Caco-2 (cell line): ENCODE data around the gene RCVRN. TPM values are rescaled to one million over a fixed set of nuclear protein-coding genes. Genes with fewer than 3 reads are reported as not detected.

Source experiments
- BruUV-seq: library from RNA; stranded (reverse); fragments of 400-500 nt; replicated peaks from 2 replicates; lab custom pipeline; 2021; lab: Mats Ljungman, UMichigan
- CTCF ChIA-PET: fragments of 300-600 bp; sonication (Branson Sonifier 250); formaldehyde crosslinking; loops from one replicate; lab custom pipeline; 2022; ENCODE audit warnings: antibody characterized with exemption; lab: Charles Lee
- POLR2A ChIA-PET: fragments of 300-600 bp; sonication (Branson Sonifier 250); formaldehyde crosslinking; loops from one replicate; lab custom pipeline; 2022; ENCODE audit warnings: antibody characterized with exemption; lab: Charles Lee
- DNase-seq, 2 experiments: peaks; one replicate each; pipeline versions ENCODE4 v3.0.0 to v3.0.0-alpha.2; 2020 to 2022
- H3K27me3 ChIP-seq: replicated peaks from 2 replicates; pipeline ENCODE4 v1.6.0; 2011; ENCODE audit warnings: low read length; ENCODE audit not compliant: control insufficient read depth, insufficient read depth
- H3K36me3 ChIP-seq: 2 replicates; pipeline ENCODE4 v1.5.1; 2011; ENCODE audit warnings: low read length; ENCODE audit not compliant: control insufficient read depth, insufficient read depth
- H3K4me1 ChIP-seq: fragments of 250-450 bp; sonication (Bioruptor Pico); 2 replicates; pipeline ENCODE4 v1.5.1; 2020; ENCODE audit warnings: mild to moderate bottlenecking
- H3K4me3 ChIP-seq: 2 replicates; pipeline ENCODE4 v1.5.1; 2011; ENCODE audit warnings: low read depth, mild to moderate bottlenecking, control low read depth, low read length
- H3K9me3 ChIP-seq: fragments of 250-450 bp; sonication (Bioruptor Pico); 2 replicates; pipeline ENCODE4 v1.5.1; 2020; ENCODE audit warnings: mild to moderate bottlenecking, moderate library complexity
- H3K27ac Mint-ChIP-seq: one replicate; pipeline ENCODE4 v1.8.0; 2022; ENCODE audit warnings: mixed read lengths; ENCODE audit not compliant: unreplicated experiment
- H3K27me3 Mint-ChIP-seq: one replicate; pipeline ENCODE4 v1.8.0; 2022; ENCODE audit warnings: mixed read lengths; ENCODE audit not compliant: insufficient read depth, unreplicated experiment
- H3K36me3 Mint-ChIP-seq: one replicate; pipeline ENCODE4 v1.8.0; 2022; ENCODE audit warnings: mild to moderate bottlenecking, mixed read lengths; ENCODE audit not compliant: insufficient read depth, unreplicated experiment
- H3K4me1 Mint-ChIP-seq: one replicate; pipeline ENCODE4 v1.8.0; 2022; ENCODE audit warnings: low read depth, mixed read lengths; ENCODE audit not compliant: unreplicated experiment
- H3K4me3 Mint-ChIP-seq: one replicate; pipeline ENCODE4 v1.8.0; 2022; ENCODE audit warnings: mild to moderate bottlenecking, moderate library complexity, mixed read lengths; ENCODE audit not compliant: unreplicated experiment
- H3K9me3 Mint-ChIP-seq: one replicate; pipeline ENCODE4 v1.8.0; 2022; ENCODE audit warnings: mixed read lengths; ENCODE audit not compliant: unreplicated experiment
- CTCF ChIP-seq, 2 experiments: fragments of 200-600 bp in 1 of 2; IDR thresholded peaks; 1 replicate in 1 of 2; 2 replicates in 1 of 2; pipeline versions ENCODE4 v1.5.1 to v1.8.0; 2011 to 2022; ENCODE audit warnings: antibody characterized with exemption in 1 of 2, control low read depth in 1 of 2, inconsistent platforms in 1 of 2, low read depth in 1 of 2, low read length in 1 of 2, mild to moderate bottlenecking in 1 of 2, moderate library complexity in 1 of 2; ENCODE audit not compliant: insufficient read depth in 1 of 2, severe bottlenecking in 1 of 2, unreplicated experiment in 1 of 2
- intact Hi-C: fragments of 100-400 bp; cut with micrococcal nuclease; formaldehyde crosslinking; loops from one replicate; pipeline ENCODE4 v1.10.0; 2022; ENCODE audit not compliant: unreplicated experiment
- total RNA-seq: library from RNA; stranded (reverse); gene quantifications from 2 replicates; pipeline ENCODE4 v1.2.3, GENCODE V29; 2022

The RCVRN gene
- total RNA-seq, 1 experiment from 2014 or later = not detected

GRCh38 chr17:9875441-9875840, 29.6 kb downstream of the RCVRN start:
- CTCF ChIA-PET = no interaction called here
- Mint-ChIP-seq H3K4me1 (no peaks in the 10 kb centered on the region), H3K36me3 (no peaks in the 10 kb centered on the region), H3K4me3 (no peak overlapping the region), H3K27me3 (no peaks in the 10 kb centered on the region), H3K27ac (no peak overlapping the region), H3K9me3 (no peaks in the 10 kb centered on the region)
- Histone ChIP-seq H3K36me3 (no peaks in the 10 kb centered on the region), H3K4me3 (no peak overlapping the region), H3K4me1 (no peaks in the 10 kb centered on the region), H3K9me3 (no peaks in the 10 kb centered on the region), H3K27me3 (no peaks in the 10 kb centered on the region)
- POLR2A ChIA-PET = no interaction called here
- intact Hi-C loops = no loop called here
- no peak for TF ChIP-seq CTCF (IDR thresholded peaks at IDR 0.05; ENCODE audit: insufficient read depth in 1 of 2, low read depth in 1 of 2, low read length in 1 of 2, severe bottlenecking in 1 of 2, unreplicated experiment in 1 of 2)
- no peak for DNase-seq
- no TSS peak for BruUV-seq

- intact Hi-C loops = no loop called here
- H3K9me3 Mint-ChIP-seq = no peaks in the 10 kb centered on the region
- no peaks in the 10 kb centered on the region for H3K9me3 ChIP-seq
- ChIA-PET POLR2A (no interaction called here), CTCF (no interaction called here)
- no peaks in the 10 kb centered on the region for H3K27me3 Mint-ChIP-seq
- H3K4me1 ChIP-seq = no peaks in the 10 kb centered on the region
- H3K36me3 Mint-ChIP-seq = no peaks in the 10 kb centered on the region
- H3K36me3 ChIP-seq = no peaks in the 10 kb centered on the region
- no peak for TF ChIP-seq CTCF (IDR thresholded peaks at IDR 0.05; ENCODE audit: insufficient read depth in 1 of 2, low read depth in 1 of 2, low read length in 1 of 2, severe bottlenecking in 1 of 2, unreplicated experiment in 1 of 2)
- H3K4me1 Mint-ChIP-seq = no peaks in the 10 kb centered on the region
- no peak overlapping the region for H3K4me3 Mint-ChIP-seq
- no peaks in the 10 kb centered on the region for H3K27me3 ChIP-seq
- no peak overlapping the region for H3K27ac Mint-ChIP-seq
- H3K4me3 ChIP-seq = no peak overlapping the region
- no peak for DNase-seq
- BruUV-seq = no TSS peak
These were observed 30.3 kb downstream of the RCVRN start for GRCh38 chr17:9874722-9875121.

- H3K9me3 Mint-ChIP-seq = no peaks in the 10 kb centered on the region
- ChIA-PET CTCF (no interaction called here), POLR2A (no interaction called here)
- no peak overlapping the region for H3K4me3 ChIP-seq
- intact Hi-C loops = no loop called here
- no peaks in the 10 kb centered on the region for H3K4me1 Mint-ChIP-seq
- TF ChIP-seq CTCF (IDR thresholded peaks at IDR 0.05; ENCODE audit: insufficient read depth in 1 of 2, low read depth in 1 of 2, low read length in 1 of 2, severe bottlenecking in 1 of 2, unreplicated experiment in 1 of 2) = no peak
- H3K27me3 ChIP-seq = no peaks in the 10 kb centered on the region
- no peak overlapping the region for H3K27ac Mint-ChIP-seq
- no peak overlapping the region for H3K4me3 Mint-ChIP-seq
- H3K4me1 ChIP-seq = no peaks in the 10 kb centered on the region
- H3K27me3 Mint-ChIP-seq = peaks cover 2% of the 10 kb centered on the region
- no peaks in the 10 kb centered on the region for H3K36me3 Mint-ChIP-seq
- H3K9me3 ChIP-seq = no peaks in the 10 kb centered on the region
- DNase-seq = no peak
- H3K36me3 ChIP-seq = no peaks in the 10 kb centered on the region
- no TSS peak for BruUV-seq
These were observed 32.2 kb downstream of the RCVRN start for GRCh38 chr17:9872852-9873251.
